Endothelial cell of umbilical vein (primary cell): ENCODE data around the gene NPB. TPM values are rescaled to one million over a fixed set of nuclear protein-coding genes. Genes with fewer than 3 reads are reported as not detected.

Source experiments
- BruUV-seq: library from RNA; stranded (reverse); fragments of 400-500 nt; replicated peaks from 2 replicates; lab custom pipeline; 2021; lab: Mats Ljungman, UMichigan
- CTCF ChIA-PET: fragments of 300-600, 350-600 bp; sonication (Branson Sonifier 250); formaldehyde crosslinking; loops from one replicate; lab custom pipeline; 2021; ENCODE audit warnings: antibody characterized with exemption, inconsistent platforms; lab: Charles Lee
- POLR2A ChIA-PET: fragments of 300-600, 350-600 bp; sonication (Branson Sonifier 250); formaldehyde crosslinking; loops from one replicate; lab custom pipeline; 2021; ENCODE audit warnings: antibody characterized with exemption, inconsistent platforms; lab: Charles Lee
- DNase-seq: peaks from one replicate; pipeline ENCODE4 v3.0.0-alpha.2; 2011; ENCODE audit warnings: low read depth, low spot score
- FAIRE-seq: peaks from 2 replicates; lab custom pipeline; 2011; peaks lifted over from hg19 to GRCh38; lab: Jason Lieb, UNC
- H2AFZ ChIP-seq: 2 replicates; pipeline ENCODE4 v1.6.0; 2012; ENCODE audit warnings: low read depth, low read length, control low read depth, inconsistent platforms
- H3K27ac ChIP-seq: 2 replicates; pipeline ENCODE4 v1.5.1; 2011; ENCODE audit warnings: low read depth, mild to moderate bottlenecking, control low read depth, low read length, moderate library complexity; ENCODE audit not compliant: insufficient read depth
- H3K27me3 ChIP-seq, 2 experiments: 2 replicates each; pipeline versions ENCODE4 v1.6.0 to v1.6.1; 2011; ENCODE audit warnings: low read length in 2 of 2, mixed read lengths in 1 of 2; ENCODE audit not compliant: control insufficient read depth in 2 of 2, insufficient read depth in 2 of 2
- H3K36me3 ChIP-seq, 2 experiments: 2 replicates in 1 of 2; 3 replicates in 1 of 2; pipeline ENCODE4 v1.5.1; 2011; ENCODE audit warnings: low read length in 2 of 2, mild to moderate bottlenecking in 1 of 2, moderate library complexity in 1 of 2; ENCODE audit not compliant: control insufficient read depth in 2 of 2, insufficient read depth in 2 of 2; ENCODE audit errors: extremely low read depth in 1 of 2
- H3K4me1 ChIP-seq: 3 replicates; pipeline ENCODE4 v1.5.1; 2011; ENCODE audit warnings: mild to moderate bottlenecking, low read length; ENCODE audit not compliant: control insufficient read depth, insufficient read depth; ENCODE audit errors: extremely low read depth
- H3K4me2 ChIP-seq: 2 replicates; pipeline ENCODE4 v1.6.1; 2011; ENCODE audit warnings: low read length, control low read depth, mixed read lengths; ENCODE audit not compliant: insufficient read depth
- H3K4me3 ChIP-seq, 3 experiments: fragments of 200-600 bp in 1 of 3; sonication (generic), shearing (Covaris generic) in 1 of 3; replicated peaks in 1 of 3; 2 replicates each; pipeline ENCODE4 v1.5.1; 2011 to 2016; ENCODE audit warnings: control low read depth in 3 of 3, low read length in 3 of 3, mild to moderate bottlenecking in 2 of 3, inconsistent platforms in 1 of 3, low read depth in 1 of 3, moderate library complexity in 1 of 3; ENCODE audit not compliant: insufficient read depth in 1 of 3
- H3K79me2 ChIP-seq: 2 replicates; pipeline ENCODE4 v1.6.0; 2012; ENCODE audit warnings: low read length, inconsistent platforms; ENCODE audit not compliant: control insufficient read depth, insufficient read depth
- H3K9ac ChIP-seq: replicated peaks from 2 replicates; pipeline ENCODE3; 2011; ENCODE audit warnings: low read length, control low read depth; ENCODE audit not compliant: insufficient read depth; ENCODE audit errors: extremely low read depth
- H3K9me1 ChIP-seq: replicated peaks from 3 replicates; pipeline ENCODE4 v1.6.0; 2011; ENCODE audit warnings: mild to moderate bottlenecking, low read length; ENCODE audit not compliant: control insufficient read depth, insufficient read depth; ENCODE audit errors: extremely low read depth
- H3K9me3 ChIP-seq: replicated peaks from 2 replicates; pipeline ENCODE4 v1.5.1; 2012; ENCODE audit warnings: low read length, inconsistent platforms; ENCODE audit not compliant: control insufficient read depth, insufficient read depth
- H4K20me1 ChIP-seq: replicated peaks from 2 replicates; pipeline ENCODE3; 2011; ENCODE audit warnings: mild to moderate bottlenecking, low read length; ENCODE audit not compliant: control insufficient read depth, insufficient read depth; ENCODE audit errors: extremely low read depth
- CTCF ChIP-seq, 2 donors: IDR thresholded peaks; 1 replicate in 1 of 2; 2 replicates in 1 of 2; pipeline ENCODE4 v1.5.1; 2011; ENCODE audit warnings: low read length in 2 of 2, mild to moderate bottlenecking in 2 of 2, moderate library complexity in 2 of 2, control low read depth in 1 of 2, inconsistent platforms in 1 of 2, low read depth in 1 of 2; ENCODE audit not compliant: insufficient read depth in 1 of 2; ENCODE audit errors: extremely low read depth in 1 of 2
- EZH2 ChIP-seq: IDR thresholded peaks from 2 replicates; pipeline ENCODE4 v1.6.1; 2012; ENCODE audit warnings: borderline replicate concordance, low read depth, mild to moderate bottlenecking, moderate library complexity, low read length, inconsistent platforms; ENCODE audit not compliant: severe bottlenecking
- FOS ChIP-seq: IDR thresholded peaks from 2 replicates; pipeline ENCODE4 v1.6.1; 2011; ENCODE audit warnings: mild to moderate bottlenecking, low read length, moderate library complexity, borderline replicate concordance; ENCODE audit not compliant: insufficient read depth
- GATA2 ChIP-seq: IDR thresholded peaks from 2 replicates; pipeline ENCODE4 v1.7.0; 2011; ENCODE audit warnings: low read depth, mild to moderate bottlenecking, moderate library complexity, mixed read lengths, low read length; ENCODE audit not compliant: insufficient read length, insufficient read depth
- JUN ChIP-seq: IDR thresholded peaks from 2 replicates; pipeline ENCODE4 v1.6.1; 2011; ENCODE audit warnings: borderline replicate concordance, low read depth; ENCODE audit not compliant: insufficient read length, insufficient read depth
- MAX ChIP-seq: IDR thresholded peaks from 2 replicates; pipeline ENCODE4 v1.6.1; 2011; ENCODE audit not compliant: insufficient read depth, insufficient read length
- MYC ChIP-seq: IDR thresholded peaks from one replicate; pipeline ENCODE4 v1.6.1; 2011; ENCODE audit warnings: mild to moderate bottlenecking, low read depth, low read length
- POLR2A ChIP-seq: IDR thresholded peaks from 2 replicates; pipeline ENCODE4 v1.6.1; 2012; ENCODE audit warnings: low read depth, mild to moderate bottlenecking, control low read depth, low read length
- POLR2AphosphoS5 ChIP-seq: IDR thresholded peaks from 2 replicates; pipeline ENCODE4 v1.6.1; 2012; ENCODE audit warnings: low read depth, mild to moderate bottlenecking, control low read depth, low read length, moderate library complexity; ENCODE audit not compliant: insufficient read depth
- dilution Hi-C: fragments of 300-500 bp; cut with MboI; formaldehyde crosslinking; loops from one replicate; pipeline ENCODE4 v1.15.0; 2019; ENCODE audit warnings: low sequenced_read_pairs; ENCODE audit not compliant: extremely low pct_ligation_motif_present
- intact Hi-C: fragments of 100-400 bp; cut with micrococcal nuclease; formaldehyde crosslinking; loops from one replicate; pipeline ENCODE4 v1.10.0; 2022
- polyA plus RNA-seq, 4 experiments: library from polyadenylated mRNA; depleted of rRNA in 3 of 4; stranded (reverse) in 3 of 4; unstranded in 1 of 4; fragments of >200 nt; gene quantifications; 2 replicates each; pipeline versions ENCODE4 v1.2.1 to v1.2.3, GENCODE V29; 2011 to 2012; ENCODE audit warnings: missing spikeins in 1 of 4
- total RNA-seq: library from RNA; stranded (reverse); gene quantifications from 2 replicates; pipeline ENCODE4 v1.2.3, GENCODE V29; 2021

The NPB gene
- total and polyA plus RNA-seq, 2 donors (not counting 3 experiments of a cell fraction or from before 2014, with no cell fraction given) = 0.33 to 0.42 TPM

DNA sequence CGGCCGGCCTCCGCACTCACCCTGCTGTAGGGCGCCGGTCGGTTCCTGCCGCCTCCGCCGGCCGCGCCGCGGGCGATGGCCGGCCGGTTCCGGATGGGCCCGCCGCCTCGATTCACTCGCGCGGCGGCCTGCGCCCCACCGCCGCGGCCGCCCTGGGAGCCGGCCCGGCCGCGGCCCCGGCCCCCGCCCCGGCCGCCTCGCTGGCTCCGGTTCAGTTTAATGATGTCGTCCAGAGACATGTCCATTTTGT lies 10.8 kb upstream of the NPB start:
- peaks cover 13% of the 10 kb centered on the region for H3K4me1 ChIP-seq
- no peak for TF ChIP-seq FOS
- TF ChIP-seq CTCF (IDR thresholded peaks at IDR 0.05; ENCODE audit: extremely low read depth in 1 of 2, insufficient read depth in 1 of 2, low read depth in 1 of 2, low read length in 2 of 2) = no peak
- TF ChIP-seq EZH2 = no peak
- no peak for TF ChIP-seq POLR2A
- no peak for TF ChIP-seq MAX
- TF ChIP-seq JUN = no peak
- no peak for TF ChIP-seq GATA2
- no peak for TF ChIP-seq POLR2AphosphoS5
- no peak for TF ChIP-seq MYC
- peaks cover 51% of the 10 kb centered on the region for H3K79me2 ChIP-seq
- intact Hi-C loops (loop anchor here (1.0 to 2.0 kb wide), 3 partner anchors 20 to 31 kb away; partner anchors contain the start of genes ARHGDIA, P4HB and PCYT2), dilution Hi-C loops (no loop called here)
- H3K27ac ChIP-seq = peak overlapping the region; percentile 73
- H3K9me1 ChIP-seq = no peaks in the 10 kb centered on the region
- no TSS peak for BruUV-seq
- FAIRE-seq (no peak), DNase-seq (no peak)
- peaks cover 25 to 33% of the 10 kb centered on the region in 2 experiments for H3K36me3 ChIP-seq
- H3K27me3 ChIP-seq = no peaks in the 10 kb centered on the region
- ChIA-PET POLR2A (no interaction called here), CTCF (interaction anchor here (2.5 kb wide), 1 partner anchor 21 kb away, joined by 10 read pairs; the partner anchor contains the start of gene ARHGDIA)
- H3K9me3 ChIP-seq = no peaks in the 10 kb centered on the region
- H3K4me3 ChIP-seq = peak overlapping the region; percentile 76 to 96 (median 77)
- peak overlapping the region; percentile 84 for H3K9ac ChIP-seq
- H3K4me2 ChIP-seq = no peak overlapping the region
- H2AFZ ChIP-seq = no peak overlapping the region
- H4K20me1 ChIP-seq = no peaks in the 10 kb centered on the region
